Muscle of back (tissue), 11 donors: ENCODE measurements around the gene SCLY. TPM values are rescaled to one million over a fixed set of nuclear protein-coding genes. Genes with fewer than 3 reads are reported as not detected.

ENCODE experiments used
- DNase-seq, 3 donors: peaks; one replicate each; pipeline versions ENCODE4 v3.0.0 to v3.0.0-alpha.2; 2013
- polyA plus RNA-seq, 10 donors: library from polyadenylated mRNA; unstranded; fragments of 120-200 nt; gene quantifications; one replicate each; pipeline ENCODE4 v1.2.1, GENCODE V29; 2013; ENCODE audit not compliant: insufficient read length in 10 of 10

The SCLY gene
- polyA plus RNA-seq, 10 donors, result 7.8 to 12.0 (median 9.4) TPM

GRCh38 chr2:238069021-238069709 lies 8.4 kb downstream of the SCLY start:
- DNase-seq, result no peak

GRCh38 chr2:238069877-238070276 lies 9.1 kb downstream of the SCLY start:
- no peak for DNase-seq

- no peak for DNase-seq
Measured at GRCh38 chr2:238075397-238075796, 14.6 kb downstream of the SCLY start.

GRCh38 chr2:238077292-238077691 lies 16.5 kb downstream of the SCLY start:
- no peak for DNase-seq

GRCh38 chr2:238079874-238080327 lies 19.1 kb downstream of the SCLY start:
- no peak for DNase-seq

GRCh38 chr2:238080518-238080917 lies 19.7 kb downstream of the SCLY start:
- no peak for DNase-seq

- no peak for DNase-seq
Measured at GRCh38 chr2:238081150-238081549, 20.3 kb downstream of the SCLY start.

GRCh38 chr2:238081561-238081960 lies 20.8 kb downstream of the SCLY start:
- DNase-seq, result no peak

- DNase-seq, result no peak
Measured at GRCh38 chr2:238082151-238082550, 21.4 kb downstream of the SCLY start.

GRCh38 chr2:238082827-238083226 lies 22.0 kb downstream of the SCLY start:
- DNase-seq, result no peak

- no peak for DNase-seq
Measured at GRCh38 chr2:238083919-238084318, 23.1 kb downstream of the SCLY start.

GRCh38 chr2:238084761-238085160 lies 24.0 kb downstream of the SCLY start:
- no peak for DNase-seq

GRCh38 chr2:238085899-238086298 lies 25.1 kb downstream of the SCLY start:
- DNase-seq, result no peak

GRCh38 chr2:238087211-238087610 lies 26.4 kb downstream of the SCLY start:
- DNase-seq, result no peak

GRCh38 chr2:238090887-238091286 lies 30.1 kb downstream of the SCLY start:
- no peak for DNase-seq

GRCh38 chr2:238091436-238092060 lies 30.7 kb downstream of the SCLY start:
- no peak for DNase-seq

GRCh38 chr2:238092486-238093035 lies 31.8 kb downstream of the SCLY start:
- DNase-seq, result no peak

- no peak for DNase-seq
Measured at GRCh38 chr2:238093181-238094140, 32.7 kb downstream of the SCLY start.

GRCh38 chr2:238094438-238095022 lies 33.7 kb downstream of the SCLY start:
- no peak for DNase-seq

GRCh38 chr2:238095143-238095542 lies 34.3 kb downstream of the SCLY start:
- no peak for DNase-seq

GRCh38 chr2:238096311-238097011 lies 35.7 kb downstream of the SCLY start:
- no peak for DNase-seq
